Skin epidermis (tissue), 12 donors: ENCODE results near the gene THSD7A.

ENCODE experiments used
- H3K27ac ChIP-seq, 21 experiments: fragments of 200-600 bp; sonication (generic) in 11 of 21; one replicate each; pipeline ENCODE4 v1.5.0; 2020; ENCODE audit warnings: mild to moderate bottlenecking in 3 of 21, inconsistent platforms in 2 of 21, moderate library complexity in 2 of 21
- H3K4me3 ChIP-seq, 7 experiments: fragments of 200-600 bp; sonication (generic) in 2 of 7; one replicate each; pipeline ENCODE4 v1.5.0; 2020; ENCODE audit warnings: inconsistent platforms in 2 of 7, mild to moderate bottlenecking in 2 of 7, moderate library complexity in 1 of 7

THSD7A gene

GRCh38 chr7:11329626-11330025 lies 502.4 kb downstream of the THSD7A start:
- Histone ChIP-seq H3K4me3 (no peak overlapping the region), H3K27ac (no peak overlapping the region)

GRCh38 chr7:11328309-11328708 lies 503.7 kb downstream of the THSD7A start:
- H3K4me3 ChIP-seq = no peak overlapping the region
- no peak overlapping the region for H3K27ac ChIP-seq

GRCh38 chr7:11327633-11328032 lies 504.4 kb downstream of the THSD7A start:
- no peak overlapping the region for H3K27ac ChIP-seq
- no peak overlapping the region for H3K4me3 ChIP-seq
